ENCODE measurements around the gene CD9.
A peak's percentile ranks its signal among the peaks of the same experiment; 100 is the strongest.

Gene CD9

GRCh38 chr12:6221146-6221545 lies 20.9 kb downstream of the CD9 start:
- no peak for DNase-seq (ENCODE audit: low read depth)

- DNase-seq (ENCODE audit: low read depth), result no peak
Measured at GRCh38 chr12:6222078-6222654, 22.0 kb downstream of the CD9 start.

GRCh38 chr12:6223545-6223944 lies 23.3 kb downstream of the CD9 start:
- no peak for DNase-seq (ENCODE audit: low read depth)

- peak; percentile 74 for DNase-seq (ENCODE audit: low read depth)
Measured at GRCh38 chr12:6224550-6224949, 24.4 kb downstream of the CD9 start.

- DNase-seq (ENCODE audit: low read depth), result no peak
Measured at GRCh38 chr12:6225630-6226001, 25.4 kb downstream of the CD9 start.

GRCh38 chr12:6226002-6226678 lies 25.9 kb downstream of the CD9 start:
- peak; percentile 88 for DNase-seq (ENCODE audit: low read depth)

GRCh38 chr12:6226679-6227051 lies 26.5 kb downstream of the CD9 start:
- peak; percentile 32 for DNase-seq (ENCODE audit: low read depth)

GRCh38 chr12:6228535-6229223 lies 28.5 kb downstream of the CD9 start:
- DNase-seq (ENCODE audit: low read depth), result peak; percentile 27

- peak; percentile 93 for DNase-seq (ENCODE audit: low read depth)
Measured at GRCh38 chr12:6229224-6230218, 29.3 kb downstream of the CD9 start.

- peak; percentile 90 for DNase-seq (ENCODE audit: low read depth)
Measured at GRCh38 chr12:6230321-6231110, 30.3 kb downstream of the CD9 start.

GRCh38 chr12:6231359-6232268 lies 31.4 kb downstream of the CD9 start:
- DNase-seq (ENCODE audit: low read depth), result no peak

GRCh38 chr12:6233121-6233971 lies 33.1 kb downstream of the CD9 start:
- peak; percentile 35 for DNase-seq (ENCODE audit: low read depth)

- DNase-seq (ENCODE audit: low read depth), result peak; percentile 57
Measured at GRCh38 chr12:6234214-6234613, 34.0 kb downstream of the CD9 start.

GRCh38 chr12:6234906-6235305 lies 34.7 kb downstream of the CD9 start:
- DNase-seq (ENCODE audit: low read depth), result no peak

- no peak for DNase-seq (ENCODE audit: low read depth)
Measured at GRCh38 chr12:6235499-6235898, 35.3 kb downstream of the CD9 start.

- DNase-seq (ENCODE audit: low read depth), result no peak
Measured at GRCh38 chr12:6235906-6236640, 35.9 kb downstream of the CD9 start.

- DNase-seq (ENCODE audit: low read depth), result no peak
Measured at GRCh38 chr12:6236641-6236940, 36.4 kb downstream of the CD9 start.

- DNase-seq (ENCODE audit: low read depth), result no peak
Measured at GRCh38 chr12:6237830-6238229, 37.6 kb downstream of the CD9 start.

- DNase-seq (ENCODE audit: low read depth), result no peak
Measured at GRCh38 chr12:6238875-6239274, 38.7 kb downstream of the CD9 start.
